ENCODE results near the gene DSCAML1.

- TF ChIP-seq TAF1 (IDR thresholded peaks at IDR 0.05; ENCODE audit: borderline replicate concordance, insufficient read depth, low read length): no peak
- TF ChIP-seq, protein P1, sequence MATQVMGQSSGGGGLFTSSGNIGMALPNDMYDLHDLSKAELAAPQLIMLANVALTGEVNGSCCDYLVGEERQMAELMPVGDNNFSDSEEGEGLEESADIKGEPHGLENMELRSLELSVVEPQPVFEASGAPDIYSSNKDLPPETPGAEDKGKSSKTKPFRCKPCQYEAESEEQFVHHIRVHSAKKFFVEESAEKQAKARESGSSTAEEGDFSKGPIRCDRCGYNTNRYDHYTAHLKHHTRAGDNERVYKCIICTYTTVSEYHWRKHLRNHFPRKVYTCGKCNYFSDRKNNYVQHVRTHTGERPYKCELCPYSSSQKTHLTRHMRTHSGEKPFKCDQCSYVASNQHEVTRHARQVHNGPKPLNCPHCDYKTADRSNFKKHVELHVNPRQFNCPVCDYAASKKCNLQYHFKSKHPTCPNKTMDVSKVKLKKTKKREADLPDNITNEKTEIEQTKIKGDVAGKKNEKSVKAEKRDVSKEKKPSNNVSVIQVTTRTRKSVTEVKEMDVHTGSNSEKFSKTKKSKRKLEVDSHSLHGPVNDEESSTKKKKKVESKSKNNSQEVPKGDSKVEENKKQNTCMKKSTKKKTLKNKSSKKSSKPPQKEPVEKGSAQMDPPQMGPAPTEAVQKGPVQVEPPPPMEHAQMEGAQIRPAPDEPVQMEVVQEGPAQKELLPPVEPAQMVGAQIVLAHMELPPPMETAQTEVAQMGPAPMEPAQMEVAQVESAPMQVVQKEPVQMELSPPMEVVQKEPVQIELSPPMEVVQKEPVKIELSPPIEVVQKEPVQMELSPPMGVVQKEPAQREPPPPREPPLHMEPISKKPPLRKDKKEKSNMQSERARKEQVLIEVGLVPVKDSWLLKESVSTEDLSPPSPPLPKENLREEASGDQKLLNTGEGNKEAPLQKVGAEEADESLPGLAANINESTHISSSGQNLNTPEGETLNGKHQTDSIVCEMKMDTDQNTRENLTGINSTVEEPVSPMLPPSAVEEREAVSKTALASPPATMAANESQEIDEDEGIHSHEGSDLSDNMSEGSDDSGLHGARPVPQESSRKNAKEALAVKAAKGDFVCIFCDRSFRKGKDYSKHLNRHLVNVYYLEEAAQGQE (IDR thresholded peaks at IDR 0.05; ENCODE audit: insufficient read depth in 1 of 2, low read depth in 2 of 2, low read length in 2 of 2): no peak
- TF ChIP-seq SIN3A (IDR thresholded peaks at IDR 0.05; ENCODE audit: borderline replicate concordance, insufficient read depth, low read length): no peak
- TF ChIP-seq POLR2AphosphoS5 (IDR thresholded peaks at IDR 0.05; ENCODE audit: low read depth, low read length): no peak
These were observed 7.8 kb downstream of the DSCAML1 start for GRCh38 chr11:117789241-117789640.
